GM12873 (cell line): ENCODE data around the gene LIPG.

ENCODE experiments used
- TF ChIP-seq, protein P1 (sequence below): IDR thresholded peaks from 2 replicates; pipeline ENCODE4 v1.5.1; 2012; ENCODE audit warnings: low read depth, mild to moderate bottlenecking, moderate library complexity, low read length, control low read depth; ENCODE audit not compliant: insufficient read depth; ENCODE audit errors: missing control alignments

Gene LIPG

DNA sequence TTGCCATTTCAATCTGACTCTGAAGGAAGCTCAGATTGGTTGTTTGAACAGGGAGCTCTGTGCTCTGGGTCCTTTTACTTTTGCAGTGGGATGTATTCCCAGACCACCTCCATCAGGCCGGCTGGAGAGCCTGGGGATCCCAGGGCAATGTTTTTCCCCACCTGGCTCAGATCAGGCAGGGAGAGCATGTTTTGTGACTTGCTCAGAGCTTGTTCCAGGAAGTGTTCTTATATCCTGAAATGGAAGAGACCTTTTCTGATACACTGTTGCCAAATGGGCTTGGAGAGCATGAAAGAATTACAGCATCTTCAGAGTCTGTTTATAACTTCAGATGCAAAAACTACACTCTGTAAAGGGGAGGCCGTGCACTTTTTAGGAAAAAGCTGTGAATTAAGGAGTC lies 56.0 kb downstream of the LIPG start:
- TF ChIP-seq, protein P1, sequence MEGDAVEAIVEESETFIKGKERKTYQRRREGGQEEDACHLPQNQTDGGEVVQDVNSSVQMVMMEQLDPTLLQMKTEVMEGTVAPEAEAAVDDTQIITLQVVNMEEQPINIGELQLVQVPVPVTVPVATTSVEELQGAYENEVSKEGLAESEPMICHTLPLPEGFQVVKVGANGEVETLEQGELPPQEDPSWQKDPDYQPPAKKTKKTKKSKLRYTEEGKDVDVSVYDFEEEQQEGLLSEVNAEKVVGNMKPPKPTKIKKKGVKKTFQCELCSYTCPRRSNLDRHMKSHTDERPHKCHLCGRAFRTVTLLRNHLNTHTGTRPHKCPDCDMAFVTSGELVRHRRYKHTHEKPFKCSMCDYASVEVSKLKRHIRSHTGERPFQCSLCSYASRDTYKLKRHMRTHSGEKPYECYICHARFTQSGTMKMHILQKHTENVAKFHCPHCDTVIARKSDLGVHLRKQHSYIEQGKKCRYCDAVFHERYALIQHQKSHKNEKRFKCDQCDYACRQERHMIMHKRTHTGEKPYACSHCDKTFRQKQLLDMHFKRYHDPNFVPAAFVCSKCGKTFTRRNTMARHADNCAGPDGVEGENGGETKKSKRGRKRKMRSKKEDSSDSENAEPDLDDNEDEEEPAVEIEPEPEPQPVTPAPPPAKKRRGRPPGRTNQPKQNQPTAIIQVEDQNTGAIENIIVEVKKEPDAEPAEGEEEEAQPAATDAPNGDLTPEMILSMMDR = no peak

DNA sequence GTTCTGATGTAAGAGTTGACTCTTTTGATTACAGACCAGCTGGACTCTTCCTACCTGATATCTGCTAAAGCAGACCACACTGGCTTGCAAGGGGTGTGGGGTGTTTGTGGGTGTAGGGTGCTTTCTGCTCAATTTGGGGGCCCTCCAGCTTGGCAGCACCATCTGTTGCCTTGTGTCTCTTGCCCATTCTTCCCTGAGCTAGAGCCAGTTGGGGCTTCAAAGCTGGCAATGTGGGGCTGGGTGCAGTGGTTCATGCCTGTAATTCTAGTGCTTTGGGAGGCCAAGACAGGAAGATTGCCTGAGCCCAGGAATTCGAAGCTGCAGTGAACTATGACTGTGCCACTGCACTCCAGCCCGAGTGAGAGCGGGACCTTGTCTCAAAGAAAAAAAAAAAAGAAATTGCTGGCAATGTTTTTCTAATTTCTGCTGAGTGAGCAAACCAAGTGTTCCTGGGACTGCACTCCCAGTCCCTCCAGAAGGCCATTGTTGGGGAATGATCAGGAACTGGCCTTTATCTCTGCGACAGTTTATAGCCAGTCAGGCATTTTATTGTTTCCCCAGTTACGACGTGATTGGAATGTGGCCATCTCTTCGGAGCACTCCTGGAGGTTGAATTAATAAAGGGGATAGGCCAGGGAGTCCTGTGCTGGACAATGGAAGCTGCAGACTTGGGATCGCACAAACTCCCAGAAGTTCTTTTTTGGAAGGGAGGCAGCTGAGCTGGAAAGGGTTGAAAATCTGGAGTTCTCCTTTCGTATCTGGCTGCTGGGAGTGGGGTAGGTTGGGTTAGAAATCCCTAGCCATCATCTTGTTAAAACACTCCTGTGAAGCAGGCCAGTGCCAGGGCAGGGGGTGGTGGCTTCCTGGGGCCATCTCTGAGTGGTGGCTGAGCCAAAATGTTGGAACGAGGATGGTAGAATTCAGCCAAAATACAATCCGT lies 57.2 kb downstream of the LIPG start:
- TF ChIP-seq, protein P1 = no peak

DNA sequence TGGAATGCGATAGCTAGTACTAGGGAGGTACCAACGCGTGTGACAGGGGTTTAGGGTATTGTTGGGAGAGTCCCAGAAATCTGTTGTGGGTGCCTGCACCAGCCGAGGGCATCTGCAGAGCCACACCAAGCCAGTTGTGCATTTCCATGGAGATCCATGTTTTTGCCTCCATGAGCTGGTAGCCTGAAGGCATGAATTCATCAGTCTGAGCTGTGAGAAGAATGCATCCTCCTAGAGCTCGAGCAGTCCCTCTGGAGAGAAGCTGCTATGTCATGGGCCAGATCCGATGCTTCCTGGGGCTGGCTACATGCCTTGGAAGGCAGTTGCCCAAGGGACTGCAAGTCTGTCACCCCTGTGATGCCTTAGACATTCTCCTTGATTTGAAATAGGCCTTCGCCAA lies 57.9 kb downstream of the LIPG start:
- TF ChIP-seq, protein P1 = no peak

DNA sequence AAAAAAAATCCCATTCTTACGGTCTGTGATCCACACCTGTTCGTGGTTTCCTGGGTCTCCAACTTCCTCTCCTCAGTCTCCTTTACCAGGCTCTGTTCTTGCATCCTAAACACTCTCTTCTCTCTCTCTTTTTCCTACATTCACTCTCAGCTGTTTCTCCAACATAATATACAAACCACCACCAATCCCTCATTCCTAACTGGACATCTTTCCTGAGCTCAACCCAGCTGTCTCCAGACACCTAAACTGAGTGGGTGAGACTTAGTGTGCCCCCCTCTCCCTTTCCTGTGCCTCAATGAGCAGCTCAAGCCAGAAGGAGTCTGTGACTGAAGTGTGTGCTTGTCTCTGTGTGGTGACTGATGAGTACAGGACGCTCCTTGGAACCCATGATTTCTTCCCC lies 59.4 kb downstream of the LIPG start:
- TF ChIP-seq, protein P1 = no peak

DNA sequence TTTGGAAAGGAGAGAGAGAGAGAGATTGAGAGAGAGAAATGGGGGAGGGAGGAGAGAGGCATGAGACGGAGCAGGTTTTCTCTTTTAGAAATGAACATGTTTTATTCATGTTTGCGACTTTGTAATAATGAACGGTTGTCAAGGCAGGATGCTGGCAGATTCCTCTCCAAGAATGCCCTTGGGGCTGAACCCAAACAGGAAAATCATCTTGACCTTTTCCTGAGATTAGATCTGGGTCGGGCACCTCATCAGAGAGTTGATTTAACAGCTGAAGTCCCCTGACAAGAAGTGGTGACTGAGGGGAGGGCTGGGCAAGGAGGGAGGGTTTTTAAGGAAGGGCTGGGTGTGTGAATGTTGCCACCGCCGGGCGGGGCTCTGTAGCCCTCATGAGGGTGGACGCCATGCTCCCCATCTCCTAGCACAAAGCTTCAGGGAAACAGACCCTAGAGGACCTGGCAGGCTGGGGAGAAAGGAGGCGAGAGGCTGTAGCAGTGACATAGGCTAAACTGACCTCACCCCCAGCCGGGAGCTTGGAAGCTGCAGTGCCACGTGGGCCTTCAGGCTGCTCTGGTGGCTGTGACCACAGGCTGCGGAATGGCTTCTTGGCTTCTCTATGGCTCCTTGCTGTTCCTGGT lies 60.0 kb downstream of the LIPG start:
- TF ChIP-seq, protein P1 = no peak

DNA sequence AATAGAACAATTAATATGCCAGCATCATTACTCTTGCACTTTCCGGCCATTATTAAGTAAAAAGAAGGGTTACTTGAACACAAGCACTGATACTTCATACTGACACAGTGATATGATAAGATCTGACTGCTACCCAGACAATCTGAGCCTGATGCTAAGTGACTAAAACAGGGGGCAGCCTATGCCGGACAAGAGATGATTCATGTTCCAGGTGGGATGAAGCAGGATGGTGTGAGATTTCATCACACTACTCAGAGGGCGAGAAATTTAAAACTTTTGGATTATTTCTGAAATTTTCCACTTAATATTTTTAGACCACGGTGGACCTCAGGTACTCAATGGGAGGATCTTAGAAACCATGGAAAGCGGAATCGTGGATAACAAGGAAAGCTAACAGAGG lies 61.7 kb downstream of the LIPG start:
- TF ChIP-seq, protein P1 = no peak

DNA sequence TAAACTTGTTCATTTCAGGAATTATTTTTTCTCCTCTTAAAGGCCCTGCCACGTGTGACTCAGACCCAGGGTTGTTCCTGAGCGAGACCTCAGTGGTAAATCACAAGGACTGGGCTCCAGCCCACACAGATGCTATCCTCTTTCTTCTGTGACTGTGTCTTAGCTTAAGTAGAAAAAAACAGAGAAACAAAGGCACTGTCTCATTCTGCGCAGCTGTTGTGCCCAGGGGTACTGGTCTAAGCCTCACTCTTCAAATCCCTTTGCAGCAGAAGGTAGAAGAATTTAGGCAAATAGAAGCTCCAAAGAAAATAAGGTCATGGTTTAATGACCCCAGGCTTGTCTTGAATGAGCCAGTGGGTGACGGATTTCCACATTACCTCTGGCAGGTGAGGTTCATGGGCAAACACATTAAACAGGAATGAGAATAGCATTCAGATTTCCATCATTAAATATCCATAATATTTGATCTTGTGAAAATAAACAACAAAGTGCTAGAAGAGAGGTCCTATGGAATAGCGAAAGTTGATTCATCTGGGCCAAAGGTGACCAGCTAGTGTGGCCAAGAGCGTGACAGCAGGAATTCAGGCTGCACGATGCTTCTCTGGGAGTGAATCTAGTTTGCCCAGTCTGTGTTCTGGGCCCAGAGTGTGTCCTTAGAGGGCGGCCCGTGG lies 63.3 kb downstream of the LIPG start:
- TF ChIP-seq, protein P1 = no peak
